H1 (cell line): ENCODE data around the gene PDK1. TPM values are rescaled to one million over a fixed set of nuclear protein-coding genes. Genes with fewer than 3 reads are reported as not detected.

Experiments
- JUND ChIP-seq: IDR thresholded peaks from 2 replicates; pipeline ENCODE4 v1.6.1; 2011; ENCODE audit warnings: mild to moderate bottlenecking, improper control_type of control experiment, low read length
- RBBP5 ChIP-seq: IDR thresholded peaks from 2 replicates; pipeline ENCODE4 v1.7.1; 2012; ENCODE audit warnings: low read depth, mild to moderate bottlenecking, inconsistent platforms, low read length, moderate library complexity, borderline replicate concordance
- RNF2 ChIP-seq: fragments of 200-900, 300-1000 bp; sonication (generic); IDR thresholded peaks from 2 replicates; pipeline ENCODE4 v1.7.1; 2016; ENCODE audit warnings: borderline replicate concordance, low read depth, mild to moderate bottlenecking, antibody characterized with exemption, low read length; ENCODE audit not compliant: poor library complexity, severe bottlenecking; ENCODE audit errors: missing control alignments
- polyA plus RNA-seq, 7 experiments: library from polyadenylated mRNA; depleted of rRNA in 3 of 7; stranded (reverse) in 5 of 7; unstranded in 2 of 7; fragments of >200 nt in 5 of 7; fragments of 200-250 nt in 2 of 7; gene quantifications; 1 replicate in 5 of 7; 2 replicates in 1 of 7; 4 replicates in 1 of 7; pipeline versions ENCODE4 v1.2.1 to v1.2.3, GENCODE V29; 2011 to 2013; ENCODE audit warnings: missing spikeins in 2 of 7, mixed read lengths in 2 of 7
- total RNA-seq: library from RNA; stranded (reverse); fragmentation: NEBNext Ultra II Directional; extraction: Animal tissue kit (Norgen Biotek cat#: 25700); gene quantifications from 2 replicates; pipeline ENCODE4 v1.2.1, GENCODE V29; 2021
- TF ChIP-seq, protein P1 (sequence below), 3 experiments: IDR thresholded peaks; 1 replicate in 2 of 3; 2 replicates in 1 of 3; pipeline versions ENCODE4 v1.5.1 to v1.6.1; 2011; ENCODE audit warnings: low read length in 3 of 3, mild to moderate bottlenecking in 3 of 3, inconsistent platforms in 2 of 3, low read depth in 1 of 3, moderate library complexity in 1 of 3; ENCODE audit not compliant: insufficient read depth in 1 of 3; ENCODE audit errors: control extremely low read depth in 1 of 3

Gene PDK1
- total and polyA plus RNA-seq, 2 of the 8 experiments (the other 6 are each of a cell fraction or from before 2014, with no cell fraction given): 18.2 to 21.9 TPM

GRCh38 chr2:172629586-172629985 lies 73.7 kb downstream of the PDK1 start (continued):
- TF ChIP-seq RBBP5: no peak
- no peak for TF ChIP-seq RNF2
- no peak for TF ChIP-seq JUND
- TF ChIP-seq, protein P1, sequence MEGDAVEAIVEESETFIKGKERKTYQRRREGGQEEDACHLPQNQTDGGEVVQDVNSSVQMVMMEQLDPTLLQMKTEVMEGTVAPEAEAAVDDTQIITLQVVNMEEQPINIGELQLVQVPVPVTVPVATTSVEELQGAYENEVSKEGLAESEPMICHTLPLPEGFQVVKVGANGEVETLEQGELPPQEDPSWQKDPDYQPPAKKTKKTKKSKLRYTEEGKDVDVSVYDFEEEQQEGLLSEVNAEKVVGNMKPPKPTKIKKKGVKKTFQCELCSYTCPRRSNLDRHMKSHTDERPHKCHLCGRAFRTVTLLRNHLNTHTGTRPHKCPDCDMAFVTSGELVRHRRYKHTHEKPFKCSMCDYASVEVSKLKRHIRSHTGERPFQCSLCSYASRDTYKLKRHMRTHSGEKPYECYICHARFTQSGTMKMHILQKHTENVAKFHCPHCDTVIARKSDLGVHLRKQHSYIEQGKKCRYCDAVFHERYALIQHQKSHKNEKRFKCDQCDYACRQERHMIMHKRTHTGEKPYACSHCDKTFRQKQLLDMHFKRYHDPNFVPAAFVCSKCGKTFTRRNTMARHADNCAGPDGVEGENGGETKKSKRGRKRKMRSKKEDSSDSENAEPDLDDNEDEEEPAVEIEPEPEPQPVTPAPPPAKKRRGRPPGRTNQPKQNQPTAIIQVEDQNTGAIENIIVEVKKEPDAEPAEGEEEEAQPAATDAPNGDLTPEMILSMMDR (IDR thresholded peaks at IDR 0.05; ENCODE audit: control extremely low read depth in 1 of 3, insufficient read depth in 1 of 3, low read depth in 1 of 3, low read length in 3 of 3): no peak
